Naive thymus-derived CD4-positive, alpha-beta T cell (primary cell): Measurements from ENCODE around the gene ITM2B. TPM values are rescaled to one million over a fixed set of nuclear protein-coding genes. Genes with fewer than 3 reads are reported as not detected.
"Not testable (repeated sequence)": the region's sequence is repeated elsewhere in the genome, so short reads cannot be mapped to it uniquely, and the experiment has no call there.

Experiments
- ATAC-seq: fragments of 150-1000 bp; cut with Tn5 transposase; 2 replicates; pipeline ENCODE4 v1.10.0; 2021; ENCODE audit warnings: mild to moderate bottlenecking, moderate library complexity
- CTCF ChIA-PET: fragments of 350-600 bp; sonication (Branson Sonifier 250); formaldehyde crosslinking; loops from one replicate; lab custom pipeline; 2021; ENCODE audit warnings: antibody characterized with exemption; lab: Charles Lee
- POLR2A ChIA-PET: fragments of 350-600 bp; sonication (Branson Sonifier 250); formaldehyde crosslinking; loops from one replicate; lab custom pipeline; 2021; ENCODE audit warnings: antibody characterized with exemption, inconsistent platforms; lab: Charles Lee
- DNase-seq, 9 donors: peaks; one replicate each; pipeline versions ENCODE4 v3.0.0 to v3.0.0-alpha.2; 2020 to 2022; ENCODE audit warnings: mixed read lengths in 1 of 9
- H3K27ac ChIP-seq: one replicate; pipeline ENCODE4 v1.7.0; 2013; ENCODE audit warnings: mild to moderate bottlenecking, low read depth, low read length, moderate library complexity
- H3K27me3 ChIP-seq, 2 donors: one replicate each; pipeline ENCODE4 v1.7.0; 2013; ENCODE audit warnings: low read length in 2 of 2, mild to moderate bottlenecking in 2 of 2, moderate library complexity in 2 of 2; ENCODE audit not compliant: control insufficient read depth in 2 of 2, insufficient read depth in 2 of 2
- H3K36me3 ChIP-seq, 3 experiments: 1 replicate in 2 of 3; 2 replicates in 1 of 3; pipeline ENCODE4 v1.7.0; 2013; ENCODE audit warnings: low read length in 3 of 3, mild to moderate bottlenecking in 3 of 3, moderate library complexity in 1 of 3; ENCODE audit not compliant: insufficient read depth in 3 of 3, control insufficient read depth in 2 of 3
- H3K4me1 ChIP-seq, 2 donors: one replicate each; pipeline ENCODE4 v1.7.0; 2013; ENCODE audit warnings: low read length in 2 of 2, mild to moderate bottlenecking in 2 of 2, moderate library complexity in 1 of 2; ENCODE audit not compliant: control insufficient read depth in 2 of 2, insufficient read depth in 2 of 2
- H3K4me3 ChIP-seq: 2 replicates; pipeline ENCODE4 v1.7.0; 2013; ENCODE audit warnings: mild to moderate bottlenecking, low read length
- H3K9me3 ChIP-seq, 3 experiments: 1 replicate in 2 of 3; 2 replicates in 1 of 3; pipeline ENCODE4 v1.7.0; 2013; ENCODE audit warnings: low read length in 3 of 3; ENCODE audit not compliant: control insufficient read depth in 2 of 3
- H3K27ac Mint-ChIP-seq, 9 donors: one replicate each; pipeline ENCODE4 v1.8.0; 2020 to 2022; ENCODE audit warnings: mixed read lengths in 9 of 9, mild to moderate bottlenecking in 8 of 9, moderate library complexity in 5 of 9, inconsistent platforms in 2 of 9
- H3K27me3 Mint-ChIP-seq, 5 donors: one replicate each; pipeline ENCODE4 v1.8.0; 2021 to 2022; ENCODE audit warnings: mixed read lengths in 5 of 5, mild to moderate bottlenecking in 1 of 5
- H3K36me3 Mint-ChIP-seq, 5 donors: one replicate each; pipeline ENCODE4 v1.8.0; 2020 to 2022; ENCODE audit warnings: mixed read lengths in 5 of 5, mild to moderate bottlenecking in 3 of 5, inconsistent platforms in 1 of 5
- H3K4me1 Mint-ChIP-seq, 7 donors: one replicate each; pipeline ENCODE4 v1.8.0; 2020 to 2022; ENCODE audit warnings: mixed read lengths in 7 of 7, mild to moderate bottlenecking in 3 of 7, inconsistent platforms in 1 of 7
- H3K4me3 Mint-ChIP-seq, 10 donors: one replicate each; pipeline ENCODE4 v1.8.0; 2020 to 2022; ENCODE audit warnings: mild to moderate bottlenecking in 10 of 10, mixed read lengths in 10 of 10, moderate library complexity in 6 of 10, inconsistent platforms in 2 of 10
- H3K9me3 Mint-ChIP-seq, 11 donors: one replicate each; pipeline ENCODE4 v1.8.0; 2020 to 2022; ENCODE audit warnings: mixed read lengths in 11 of 11, mild to moderate bottlenecking in 4 of 11, inconsistent platforms in 1 of 11, moderate library complexity in 1 of 11
- intact Hi-C, 2 donors: fragments of 100-400 bp; cut with micrococcal nuclease; formaldehyde crosslinking; loops; one replicate each; pipeline ENCODE4 v1.15.1; 2023
- polyA plus RNA-seq, 2 donors: library from polyadenylated mRNA; unstranded; fragments of 300-500 nt; fragmentation: Illumina TruSeq; gene quantifications; one replicate each; pipeline ENCODE4 v1.2.3, GENCODE V29; 2021
- total RNA-seq, 6 experiments: library from RNA in 5 of 6; stranded (reverse) in 5 of 6; gene quantifications; 1 replicate in 5 of 6; 2 replicates in 1 of 6; pipeline ENCODE4 v1.2.3 and lab custom pipeline; 2021 to 2026

Gene ITM2B
- total and polyA plus RNA-seq, 7 experiments from 2014 or later: 190 to 1,479 (median 659) TPM

- H3K36me3 ChIP-seq, H3K4me3 ChIP-seq, H3K27me3 ChIP-seq, H3K27ac ChIP-seq, H3K4me1 ChIP-seq, H3K27ac Mint-ChIP-seq, intact Hi-C loops, DNase-seq, H3K9me3 ChIP-seq, H3K4me3 Mint-ChIP-seq, ATAC-seq, POLR2A ChIA-PET, CTCF ChIA-PET: not testable (repeated sequence)
- H3K36me3 Mint-ChIP-seq: peaks cover 3 to 20% (median 11%) of the 10 kb centered on the region in 5 donors
- H3K4me1 Mint-ChIP-seq: peaks cover 0 to 13% (median 6%) of the 10 kb centered on the region in 7 donors
- peaks cover 0 to 54% (median 0%) of the 10 kb centered on the region in 5 donors for H3K27me3 Mint-ChIP-seq
- peaks cover 0 to 26% (median 10%) of the 10 kb centered on the region in 11 donors for H3K9me3 Mint-ChIP-seq
Observed at GRCh38 chr13:48207207-48207606, 25.8 kb upstream of the ITM2B start.

GRCh38 chr13:48210178-48210577, 22.8 kb upstream of the ITM2B start:
- H3K27me3 Mint-ChIP-seq: peaks cover 0 to 37% (median 0%) of the 10 kb centered on the region in 5 donors
- Histone ChIP-seq H3K4me3 (no peak overlapping the region), H3K27me3 (no peaks in the 10 kb centered on the region), H3K36me3 (no peaks in the 10 kb centered on the region), H3K9me3 (no peaks in the 10 kb centered on the region), H3K4me1 (peaks cover 0 to 12% of the 10 kb centered on the region in 2 donors), H3K27ac (no peak overlapping the region)
- DNase-seq (no peak), ATAC-seq (peak; percentile 54)
- peaks cover 0 to 17% (median 10%) of the 10 kb centered on the region in 11 donors for H3K9me3 Mint-ChIP-seq
- ChIA-PET POLR2A (interaction anchor here (0.6 to 1.1 kb wide), 2 partner anchors 12 to 222 kb away, joined by 3 to 4 read pairs; no protein-coding TSS in a partner anchor), CTCF (no interaction called here)
- peak overlapping the region in 1 of 9 donors; percentile 37 for H3K27ac Mint-ChIP-seq
- peaks cover 0 to 6% (median 4%) of the 10 kb centered on the region in 5 donors for H3K36me3 Mint-ChIP-seq
- H3K4me3 Mint-ChIP-seq: no peak overlapping the region
- H3K4me1 Mint-ChIP-seq: peaks cover 0 to 27% (median 19%) of the 10 kb centered on the region in 7 donors
- intact Hi-C loops: no loop called here

- ChIA-PET POLR2A (no interaction called here), CTCF (no interaction called here)
- Mint-ChIP-seq H3K4me3 (peak overlapping the region in 1 of 10 donors; percentile 27), H3K27me3 (peaks cover 0 to 28% (median 0%) of the 10 kb centered on the region in 5 donors), H3K9me3 (peaks cover 0 to 12% (median 2%) of the 10 kb centered on the region in 11 donors), H3K4me1 (peaks cover 1 to 55% (median 41%) of the 10 kb centered on the region in 7 donors), H3K27ac (peak overlapping the region in 2 of 9 donors; percentile 31 to 66), H3K36me3 (peaks cover 0 to 17% (median 4%) of the 10 kb centered on the region in 5 donors)
- Histone ChIP-seq H3K4me3 (no peak overlapping the region), H3K9me3 (no peaks in the 10 kb centered on the region), H3K36me3 (no peaks in the 10 kb centered on the region), H3K4me1 (peaks cover 16 to 19% of the 10 kb centered on the region in 2 donors), H3K27me3 (no peaks in the 10 kb centered on the region), H3K27ac (no peak overlapping the region)
- intact Hi-C loops: no loop called here
- peak; percentile 70 for ATAC-seq
- no peak for DNase-seq
Observed at GRCh38 chr13:48214519-48215121, 18.4 kb upstream of the ITM2B start.

- H3K9me3 ChIP-seq, POLR2A ChIA-PET, H3K36me3 ChIP-seq, CTCF ChIA-PET, H3K4me3 ChIP-seq, H3K27ac ChIP-seq, intact Hi-C loops, H3K4me3 Mint-ChIP-seq, DNase-seq, ATAC-seq, H3K27me3 ChIP-seq: not testable (repeated sequence)
- peaks cover 0 to 31% (median 0%) of the 10 kb centered on the region in 5 donors for H3K27me3 Mint-ChIP-seq
- H3K27ac Mint-ChIP-seq: peak overlapping the region in 5 of 9 donors; percentile 22 to 68 (median 45)
- H3K4me1 Mint-ChIP-seq: peaks cover 12 to 66% (median 52%) of the 10 kb centered on the region in 7 donors
- peaks cover 0 to 17% (median 4%) of the 10 kb centered on the region in 5 donors for H3K36me3 Mint-ChIP-seq
- peaks cover 0 to 12% (median 2%) of the 10 kb centered on the region in 11 donors for H3K9me3 Mint-ChIP-seq
- peaks cover 25 to 27% of the 10 kb centered on the region in 2 donors for H3K4me1 ChIP-seq
Observed at GRCh38 chr13:48215511-48216203, 17.3 kb upstream of the ITM2B start.

GRCh38 chr13:48216204-48216711, 16.7 kb upstream of the ITM2B start:
- H3K4me1 Mint-ChIP-seq: peaks cover 18 to 72% (median 58%) of the 10 kb centered on the region in 7 donors
- H3K36me3 Mint-ChIP-seq: peaks cover 0 to 17% (median 4%) of the 10 kb centered on the region in 5 donors
- H3K9me3 ChIP-seq: no peaks in the 10 kb centered on the region
- no peaks in the 10 kb centered on the region for H3K27me3 ChIP-seq
- ChIA-PET CTCF (no interaction called here), POLR2A (interaction anchor here (0.6 to 1.3 kb wide), 3 partner anchors 13 to 29 kb away, joined by 3 to 5 read pairs (median 4); no protein-coding TSS in a partner anchor)
- peaks cover 32 to 33% of the 10 kb centered on the region in 2 donors for H3K4me1 ChIP-seq
- peaks cover 0 to 12% (median 2%) of the 10 kb centered on the region in 11 donors for H3K9me3 Mint-ChIP-seq
- peaks cover 0 to 31% (median 0%) of the 10 kb centered on the region in 5 donors for H3K27me3 Mint-ChIP-seq
- ATAC-seq (no peak), DNase-seq (no peak)
- H3K27ac ChIP-seq: no peak overlapping the region
- peak overlapping the region in 1 of 10 donors; percentile 12 for H3K4me3 Mint-ChIP-seq
- no peak overlapping the region for H3K4me3 ChIP-seq
- peak overlapping the region in 4 of 9 donors; percentile 45 to 68 (median 65) for H3K27ac Mint-ChIP-seq
- intact Hi-C loops: no loop called here
- no peaks in the 10 kb centered on the region for H3K36me3 ChIP-seq

- Mint-ChIP-seq H3K36me3 (peaks cover 0 to 18% (median 4%) of the 10 kb centered on the region in 5 donors), H3K9me3 (peaks cover 0 to 11% (median 0%) of the 10 kb centered on the region in 11 donors), H3K4me3 (peak overlapping the region; percentile 69 to 91 (median 86)), H3K4me1 (peaks cover 41 to 87% (median 71%) of the 10 kb centered on the region in 7 donors), H3K27ac (peak overlapping the region; percentile 89 to 99 (median 97)), H3K27me3 (peaks cover 0 to 22% (median 0%) of the 10 kb centered on the region in 5 donors)
- Histone ChIP-seq H3K27ac (peak overlapping the region; percentile 83), H3K9me3 (no peaks in the 10 kb centered on the region), H3K27me3 (no peaks in the 10 kb centered on the region), H3K4me3 (peak overlapping the region; percentile 63), H3K4me1 (peaks cover 40 to 64% of the 10 kb centered on the region in 2 donors), H3K36me3 (no peaks in the 10 kb centered on the region)
- POLR2A ChIA-PET: interaction anchor here (0.8 to 5.3 kb wide), 22 partner anchors 8 to 126 kb away, joined by 3 to 128 read pairs (median 9); partner anchors contain the start of genes ITM2B and MED4
- intact Hi-C loops: loop anchor here (1.0 to 2.0 kb wide), 3 partner anchors 8 to 93 kb away; no protein-coding TSS in a partner anchor
- CTCF ChIA-PET: interaction anchor here (0.7 to 3.4 kb wide), 9 partner anchors 12 to 94 kb away, joined by 3 to 23 read pairs (median 7); partner anchors contain the start of gene ITM2B
- peak in 1 of 9 donors; percentile 18 for DNase-seq
- peak; percentile 44 for ATAC-seq
Observed at GRCh38 chr13:48220592-48220980, 12.4 kb upstream of the ITM2B start.
